GM23248 (cell line): ENCODE data around the gene SERPINA5. TPM values are rescaled to one million over a fixed set of nuclear protein-coding genes. Genes with fewer than 3 reads are reported as not detected.
A peak's percentile ranks its signal among the peaks of the same experiment; 100 is the strongest.
"Not testable (repeated sequence)": the region's sequence is repeated elsewhere in the genome, so short reads cannot be mapped to it uniquely, and the experiment has no call there.

Experiments used
- DNase-seq: peaks from one replicate; pipeline ENCODE4 v3.0.0-alpha.2; 2015
- H2AFZ ChIP-seq: fragments of 200-600 bp; sonication (generic); 2 replicates; pipeline ENCODE4 v1.6.1; 2016; ENCODE audit warnings: antibody characterized with exemption
- H3F3A ChIP-seq: fragments of 200-600 bp; sonication (generic); 2 replicates; pipeline ENCODE4 v1.6.1; 2016; ENCODE audit warnings: mild to moderate bottlenecking, antibody characterized with exemption, mixed run types; ENCODE audit not compliant: insufficient read depth
- H3K27ac ChIP-seq: fragments of 200-600 bp; sonication (generic); 2 replicates; pipeline ENCODE4 v1.5.1; 2016; ENCODE audit warnings: mild to moderate bottlenecking
- H3K27me3 ChIP-seq: fragments of 200-600 bp; sonication (generic); replicated peaks from 2 replicates; pipeline ENCODE4 v1.6.1; 2016; ENCODE audit warnings: mild to moderate bottlenecking; ENCODE audit not compliant: insufficient read depth
- H3K36me3 ChIP-seq: fragments of 200-600 bp; sonication (generic); 2 replicates; pipeline ENCODE4 v1.6.1; 2016; ENCODE audit warnings: low read depth, mild to moderate bottlenecking
- H3K4me1 ChIP-seq: fragments of 200-600 bp; sonication (generic); 2 replicates; pipeline ENCODE4 v1.6.1; 2016; ENCODE audit warnings: mild to moderate bottlenecking; ENCODE audit not compliant: insufficient read depth
- H3K4me2 ChIP-seq: fragments of 200-600 bp; sonication (generic); one replicate; pipeline ENCODE4 v1.6.1; 2016; ENCODE audit warnings: mild to moderate bottlenecking; ENCODE audit not compliant: unreplicated experiment
- H3K4me3 ChIP-seq: fragments of 200-600 bp; sonication (generic); 2 replicates; pipeline ENCODE4 v1.5.1; 2016; ENCODE audit warnings: mild to moderate bottlenecking
- H3K79me2 ChIP-seq: fragments of 200-600 bp; sonication (generic); 2 replicates; pipeline ENCODE4 v1.6.1; 2016; ENCODE audit warnings: mild to moderate bottlenecking; ENCODE audit not compliant: insufficient read depth
- H3K9ac ChIP-seq: fragments of 200-600 bp; sonication (generic); 2 replicates; pipeline ENCODE4 v1.6.1; 2016; ENCODE audit warnings: mild to moderate bottlenecking
- H3K9me2 ChIP-seq: fragments of 200-600 bp; sonication (generic); 2 replicates; pipeline ENCODE4 v1.6.1; 2016; ENCODE audit warnings: mixed run types, mild to moderate bottlenecking, moderate library complexity; ENCODE audit not compliant: insufficient read depth
- H3K9me3 ChIP-seq: fragments of 200-600 bp; sonication (generic); one replicate; pipeline ENCODE4 v1.6.1; 2017; ENCODE audit warnings: low read depth
- H4K20me1 ChIP-seq: fragments of 200-600 bp; sonication (generic); 2 replicates; pipeline ENCODE4 v1.6.0; 2016; ENCODE audit not compliant: insufficient read depth
- EZH2 ChIP-seq: fragments of 200-600 bp; sonication (generic); IDR thresholded peaks from 2 replicates; pipeline ENCODE4 v1.6.1; 2018; ENCODE audit warnings: antibody characterized with exemption, mild to moderate bottlenecking; ENCODE audit not compliant: insufficient read depth, poor library complexity, severe bottlenecking
- EZH2phosphoT487 ChIP-seq: fragments of 200-600 bp; sonication (generic); IDR thresholded peaks from 2 replicates; pipeline ENCODE4 v1.6.1; 2018; ENCODE audit warnings: antibody characterized with exemption, moderate library complexity, mild to moderate bottlenecking, low read depth; ENCODE audit not compliant: insufficient read depth
- whole genome bisulfite sequencing, 2 experiments: methylation state at CpG; one replicate each; pipeline ENCODE4 v1.1.6; 2015 to 2017; ENCODE audit warnings: low lambda C conversion rate in 2 of 2, low coverage in 1 of 2; ENCODE audit errors: missing lambda C conversion rate in 2 of 2; 5-methylcytosine and 5-hydroxymethylcytosine counted together
- in situ Hi-C: fragments of 300-500 bp; cut with MboI; formaldehyde crosslinking; loops from 2 replicates; pipeline ENCODE4 v1.15.0; 2020
- polyA plus RNA-seq: library from polyadenylated mRNA; unstranded; fragments of >200 nt; fragmentation: Nextera tagmentation; extraction: Ambion mirVana; gene quantifications from 2 replicates; pipeline ENCODE4 v1.2.1, GENCODE V29; 2016
- total RNA-seq: library from RNA; depleted of rRNA; stranded (reverse); fragments of >200 nt; shearing (Covaris generic); gene quantifications from 2 replicates; pipeline ENCODE4 v1.2.3, GENCODE V29; 2014

Gene SERPINA5
- total and polyA plus RNA-seq, 2 experiments from 2014 or later, result not detected

- 25 to 37% methylated on average over 1 of the region's 1 CpG for WGBS, 2 experiments
- in situ Hi-C loops, result no loop called here
Observed at GRCh38 chr14:94635154-94635553, 53.9 kb downstream of the SERPINA5 start.

GRCh38 chr14:94636744-94637412 lies 55.7 kb downstream of the SERPINA5 start:
- Histone ChIP-seq H3K27me3 (peaks cover 12% of the 10 kb centered on the region; the same call in 1 of the 2 replicates), H2AFZ (no peak overlapping the region), H4K20me1 (no peaks in the 10 kb centered on the region), H3K4me2 (no peak overlapping the region), H3F3A (no peaks in the 10 kb centered on the region), H3K4me3 (no peak overlapping the region), H3K27ac (no peak overlapping the region), H3K36me3 (no peaks in the 10 kb centered on the region), H3K9ac (no peak overlapping the region), H3K4me1 (no peaks in the 10 kb centered on the region), H3K9me3 (no peaks in the 10 kb centered on the region), H3K9me2 (no peaks in the 10 kb centered on the region), H3K79me2 (no peaks in the 10 kb centered on the region)
- TF ChIP-seq EZH2phosphoT487, result no peak
- no peak for TF ChIP-seq EZH2
- in situ Hi-C loops, result no loop called here
- WGBS, 2 experiments, result 36 to 42% methylated on average over 2 of the region's 2 CpGs
- DNase-seq, result peak; percentile 23

More at GRCh38 chr14:94635154-94635553, 53.9 kb downstream of the SERPINA5 start:
- Histone ChIP-seq H3K36me3 (no peaks in the 10 kb centered on the region), H3K79me2 (no peaks in the 10 kb centered on the region), H4K20me1 (no peaks in the 10 kb centered on the region), H3K4me2 (no peak overlapping the region), H3K4me3 (no peak overlapping the region), H3F3A (no peaks in the 10 kb centered on the region), H2AFZ (no peak overlapping the region), H3K9ac (no peak overlapping the region), H3K9me2 (no peaks in the 10 kb centered on the region), H3K27ac (no peak overlapping the region), H3K9me3 (no peaks in the 10 kb centered on the region), H3K27me3 (peaks cover 12% of the 10 kb centered on the region; the same call in 1 of the 2 replicates), H3K4me1 (no peaks in the 10 kb centered on the region)
- TF ChIP-seq EZH2phosphoT487 (no peak), EZH2 (no peak)
- DNase-seq, result no peak

DNA sequence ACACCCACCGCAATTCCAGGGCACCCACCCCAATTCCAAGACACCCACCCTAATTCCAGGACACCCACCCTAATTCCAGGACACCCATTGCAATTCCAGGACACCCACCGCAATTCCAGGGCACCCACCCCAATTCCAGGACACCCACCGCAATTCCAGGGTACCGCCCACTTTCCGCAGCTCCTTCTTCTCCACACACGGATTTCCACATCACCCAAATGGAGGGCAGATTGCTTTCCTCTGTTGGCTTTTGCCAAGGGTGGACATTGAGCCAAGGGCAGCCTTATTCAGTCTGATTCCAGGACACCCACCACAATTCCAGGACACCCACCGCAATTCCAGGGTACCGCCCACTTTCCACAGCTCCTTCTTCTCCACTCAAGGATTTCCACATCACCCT lies 56.6 kb downstream of the SERPINA5 start:
- H3K4me2 ChIP-seq, DNase-seq, H3K9ac ChIP-seq, H3K27ac ChIP-seq, H3K9me2 ChIP-seq, H4K20me1 ChIP-seq, H3K4me1 ChIP-seq, H3F3A ChIP-seq, H2AFZ ChIP-seq, H3K27me3 ChIP-seq, H3K79me2 ChIP-seq, in situ Hi-C loops, H3K4me3 ChIP-seq, H3K9me3 ChIP-seq, H3K36me3 ChIP-seq: not testable (repeated sequence)
- WGBS, 2 experiments, result 45 to 47% methylated on average over 7 to 8 of the region's 8 CpGs

- Histone ChIP-seq H2AFZ (no peak overlapping the region), H3K36me3 (no peaks in the 10 kb centered on the region), H3K9me2 (no peaks in the 10 kb centered on the region), H3K4me1 (no peaks in the 10 kb centered on the region), H3K9me3 (no peaks in the 10 kb centered on the region), H3K4me3 (no peak overlapping the region), H3F3A (no peaks in the 10 kb centered on the region), H3K27me3 (peaks cover 9% of the 10 kb centered on the region; the same call in 1 of the 2 replicates), H3K27ac (no peak overlapping the region), H3K79me2 (no peaks in the 10 kb centered on the region), H3K4me2 (no peak overlapping the region), H3K9ac (no peak overlapping the region), H4K20me1 (no peaks in the 10 kb centered on the region)
- TF ChIP-seq EZH2, result no peak
- no peak for TF ChIP-seq EZH2phosphoT487
- no peak for DNase-seq
- in situ Hi-C loops, result no loop called here
- 35 to 53% methylated on average over 2 of the region's 2 CpGs for WGBS, 2 experiments
Observed at GRCh38 chr14:94638339-94638738, 57.1 kb downstream of the SERPINA5 start.
